Fibroblast of skin of right biceps (primary cell): Measurements from ENCODE around the gene RINT1.
"Not testable (repeated sequence)": the region's sequence is repeated elsewhere in the genome, so short reads cannot be mapped to it uniquely, and the experiment has no call there.

Source experiments
- DNase-seq: peaks from one replicate; pipeline ENCODE4 v3.0.0-alpha.2; 2013

The RINT1 gene

DNA sequence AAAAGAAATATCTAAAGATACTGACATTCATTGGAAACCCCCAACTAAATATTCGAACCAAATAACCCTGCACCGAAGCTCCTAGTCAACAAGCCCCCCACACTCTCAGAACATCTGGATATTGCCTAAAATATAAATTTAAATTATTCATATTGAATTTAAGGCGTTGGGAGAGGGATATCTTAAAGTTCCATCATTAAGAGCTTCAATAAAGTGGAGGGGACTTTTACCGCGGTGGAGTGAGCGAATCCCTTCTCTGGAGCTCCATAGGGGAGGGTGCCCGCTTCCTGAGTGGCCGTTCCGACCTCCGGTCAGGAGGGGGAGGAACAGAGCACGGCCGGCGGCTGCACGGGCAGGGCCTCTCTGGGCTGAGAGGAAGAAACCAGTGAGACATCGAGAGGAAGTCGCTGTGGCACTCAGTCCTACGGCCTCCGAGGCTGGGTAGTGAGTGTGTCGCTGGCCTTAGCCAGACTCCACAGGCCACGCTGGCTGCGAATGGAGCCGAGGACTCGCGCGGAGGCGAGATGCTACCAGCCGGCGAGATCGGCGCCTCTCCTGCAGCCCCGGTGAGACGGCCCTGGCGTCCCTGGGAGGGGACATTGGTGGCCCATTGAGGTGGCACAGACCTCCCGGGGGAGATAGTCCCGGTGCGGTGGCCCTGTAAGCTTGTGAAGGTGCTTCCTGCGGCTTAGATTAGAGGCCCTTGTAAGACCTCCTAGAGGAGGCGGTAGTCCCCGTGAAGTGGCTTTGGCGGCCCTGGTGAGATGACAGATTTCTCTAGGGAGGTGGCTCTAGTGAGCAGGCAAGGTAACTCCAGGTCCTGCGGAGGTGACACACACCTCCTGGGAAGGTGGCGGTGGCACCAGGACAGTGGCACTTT, at the start of gene RINT1:
Gene RINT1, plus strand, starts transcription at position 410 of the 880 bp plus-strand sequence. Its CDS starts 115 bp downstream, at position 525.
- DNase-seq = peak; percentile 90

DNA sequence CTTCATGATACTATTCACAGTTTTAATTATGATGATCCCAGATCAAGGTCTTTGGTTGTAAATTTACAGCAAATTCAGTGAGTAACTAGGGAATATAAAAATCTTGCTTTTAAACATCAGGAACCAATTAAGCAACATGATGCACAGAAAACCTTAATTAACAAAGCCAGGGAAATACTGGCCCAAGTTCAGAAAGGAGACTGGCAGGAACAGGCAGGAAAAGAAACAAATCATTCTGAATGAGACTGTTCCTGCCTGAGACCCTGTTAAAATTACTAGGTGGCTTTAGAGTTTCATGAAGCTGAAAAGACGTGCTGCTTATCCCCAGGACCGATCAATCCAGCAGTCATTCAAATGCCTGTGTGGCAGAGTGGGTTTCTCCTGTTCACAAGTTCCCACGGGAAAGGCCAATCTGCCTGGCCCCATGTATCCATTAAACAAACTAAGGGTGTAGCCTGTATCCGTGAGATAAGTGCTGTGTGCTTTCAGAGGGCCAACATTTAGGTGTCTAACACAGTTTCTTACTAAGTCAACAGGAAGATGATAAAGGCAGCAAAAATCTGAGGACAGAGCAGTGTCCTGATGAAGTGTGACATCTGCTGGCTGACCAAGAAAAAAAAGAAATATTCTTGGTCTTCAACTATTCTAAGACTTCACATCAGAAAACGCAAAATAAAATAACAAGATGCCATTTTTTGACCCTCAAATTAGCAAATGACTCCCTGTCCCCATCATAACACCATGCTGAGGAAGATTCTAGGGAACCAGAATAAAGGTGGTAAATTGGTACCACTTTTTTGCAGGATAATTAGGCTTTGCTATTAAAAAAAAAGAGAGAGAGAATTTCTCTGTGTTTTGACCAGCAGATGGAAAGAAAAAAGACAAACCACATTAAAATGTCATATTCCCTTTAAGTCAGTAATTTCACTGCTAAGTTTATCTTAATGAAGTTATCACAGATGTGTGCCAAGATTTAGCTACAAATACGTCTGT, 44.1 kb upstream of the RINT1 start:
- DNase-seq = peak; percentile 81

DNA sequence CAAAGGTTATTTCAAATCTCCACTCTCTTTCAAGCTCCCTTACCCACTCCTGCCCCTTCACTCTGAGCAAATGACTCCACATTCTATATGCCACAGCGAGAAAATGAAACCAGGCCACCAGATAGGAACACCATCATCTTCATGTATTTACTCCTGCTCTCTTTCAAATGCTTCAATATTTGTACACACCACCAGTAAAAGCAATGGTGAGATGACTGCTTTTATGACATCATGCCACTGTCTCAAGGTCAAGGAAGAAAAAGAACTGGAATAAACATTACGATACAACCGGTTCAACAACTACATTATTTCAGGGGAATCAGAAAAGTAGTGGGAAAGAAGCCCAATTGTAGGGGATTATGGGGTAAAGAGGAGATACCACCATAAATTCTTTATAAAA, 42.6 kb upstream of the RINT1 start:
- DNase-seq = no peak

DNA sequence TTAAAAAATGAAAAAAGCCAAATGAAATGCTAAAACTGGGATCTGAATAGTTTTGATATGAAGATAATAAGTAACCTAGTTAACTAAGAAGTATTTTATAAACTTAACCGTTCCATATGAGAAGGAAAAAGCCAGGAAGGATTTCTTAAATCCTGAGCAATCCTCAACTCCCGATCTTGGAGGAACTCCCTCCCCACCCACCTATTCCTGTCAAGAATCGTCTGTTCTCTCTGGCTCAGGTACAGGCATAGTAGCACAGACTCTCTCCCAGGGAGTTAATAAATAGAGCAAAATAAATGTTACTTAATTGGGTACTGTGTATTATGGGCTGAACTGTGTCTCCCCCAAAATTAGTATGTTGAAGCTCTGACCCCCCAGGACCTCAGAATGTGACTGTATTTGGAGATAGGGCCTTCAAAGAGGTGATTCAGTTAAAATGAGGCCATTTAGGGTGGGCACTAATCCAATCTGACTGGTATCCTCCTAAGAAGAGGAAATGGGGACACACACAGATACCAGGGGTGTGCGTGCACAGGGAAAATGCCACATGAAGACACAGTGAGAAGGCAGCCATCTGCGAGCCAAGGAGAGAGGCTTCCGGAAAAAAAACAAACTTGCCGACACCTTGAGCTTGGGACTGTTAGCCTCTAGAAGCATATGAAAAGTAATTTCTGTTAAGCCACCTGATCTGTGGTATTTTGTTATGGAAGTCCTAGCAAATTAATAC, 38.6 kb upstream of the RINT1 start:
- no peak for DNase-seq

DNA sequence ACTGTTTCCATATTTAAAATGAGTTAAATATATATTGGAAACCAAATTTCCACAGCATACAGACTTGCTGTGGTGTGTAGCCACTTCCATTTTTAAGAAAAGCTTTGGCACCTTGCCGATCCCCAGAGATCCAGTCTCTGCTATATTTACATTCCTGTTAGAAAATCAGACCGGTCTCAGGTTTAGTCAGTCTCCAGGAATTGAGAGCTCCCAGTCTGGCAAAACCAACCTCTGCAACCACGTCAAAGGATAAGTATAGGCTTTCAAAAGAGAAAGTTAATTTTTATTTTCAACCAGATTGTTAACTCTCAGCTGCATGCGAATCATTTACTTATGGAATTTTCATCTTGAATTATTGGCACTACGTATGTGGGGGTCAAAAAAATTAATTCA, 38.1 kb upstream of the RINT1 start:
- DNase-seq = peak; percentile 92

DNA sequence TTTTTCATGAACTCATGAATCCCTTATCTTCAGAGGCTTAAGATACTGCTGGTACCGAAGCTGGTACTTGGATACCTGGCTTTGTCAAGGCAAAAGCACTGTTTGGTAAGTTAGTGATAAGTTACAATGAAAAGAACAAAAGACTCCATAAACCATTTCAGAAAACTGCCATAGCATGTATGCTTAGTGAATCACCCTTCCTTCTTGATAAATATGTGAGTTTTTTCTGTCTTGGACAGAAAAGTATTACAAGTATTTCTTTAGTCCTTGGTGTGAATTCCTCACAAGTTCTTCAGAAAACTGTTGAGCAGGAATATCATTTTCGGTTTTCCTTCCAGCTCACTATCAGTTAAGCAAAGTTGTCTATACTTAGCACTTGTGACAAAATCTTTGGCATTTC, 35.5 kb upstream of the RINT1 start:
- peak; percentile 78 for DNase-seq

DNA sequence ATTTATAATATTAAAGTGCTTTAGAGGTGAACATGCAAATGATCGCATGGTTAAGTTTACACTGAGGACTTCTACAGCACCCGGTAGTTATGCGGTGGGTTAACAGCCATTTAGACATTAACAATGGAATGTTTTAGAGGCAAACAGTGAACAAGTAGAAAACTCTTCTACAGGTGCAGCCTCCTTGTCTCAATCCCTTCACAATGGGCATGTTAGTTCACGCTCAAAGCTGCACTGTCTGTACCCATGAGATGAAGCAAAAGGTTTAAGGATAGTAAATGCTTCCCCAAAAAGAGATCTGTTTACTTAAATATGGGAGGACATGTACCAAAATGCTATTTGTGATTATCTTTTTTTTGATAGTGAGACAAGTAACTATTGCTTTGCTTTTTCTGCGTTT, 35.0 kb upstream of the RINT1 start:
- DNase-seq = no peak

DNA sequence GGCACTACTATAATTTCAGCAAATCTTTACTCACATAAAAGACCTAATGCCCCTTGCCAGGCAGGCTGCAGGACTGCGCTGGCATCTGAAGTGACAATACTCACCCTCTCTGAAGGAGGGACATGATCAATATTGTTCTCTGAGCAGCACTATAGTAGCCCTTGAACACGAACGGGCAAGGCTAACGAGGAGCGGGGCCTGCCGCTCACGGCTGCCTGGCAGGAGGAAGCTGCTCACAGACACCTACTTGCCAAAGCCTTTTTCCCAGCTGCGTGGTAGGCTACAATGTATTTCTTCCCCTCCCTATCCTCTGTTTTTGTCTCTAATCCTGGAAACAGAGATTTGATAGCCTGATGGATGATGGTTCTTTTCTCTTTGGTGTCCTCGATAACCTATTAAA, 29.8 kb upstream of the RINT1 start:
- DNase-seq = no peak

DNA sequence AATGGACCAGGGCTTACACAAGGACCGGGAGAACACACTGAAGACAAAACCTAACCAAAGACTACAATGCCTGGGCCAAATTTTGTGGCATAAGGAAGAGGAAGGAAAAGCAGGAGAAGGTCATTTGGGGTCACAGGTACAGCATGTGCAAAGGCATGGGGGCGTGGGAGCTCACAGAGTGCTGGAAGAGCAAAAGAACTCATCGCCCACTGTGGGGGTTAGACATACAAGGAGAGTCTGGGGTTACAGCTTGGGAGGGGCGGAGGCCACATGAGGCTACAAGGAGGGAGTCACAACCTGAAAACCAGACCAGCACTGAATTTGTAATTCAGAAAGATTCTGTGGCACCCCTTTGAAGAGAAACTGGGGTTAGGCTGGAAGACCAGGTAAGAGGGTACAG, 19.6 kb upstream of the RINT1 start:
- DNase-seq = no peak

DNA sequence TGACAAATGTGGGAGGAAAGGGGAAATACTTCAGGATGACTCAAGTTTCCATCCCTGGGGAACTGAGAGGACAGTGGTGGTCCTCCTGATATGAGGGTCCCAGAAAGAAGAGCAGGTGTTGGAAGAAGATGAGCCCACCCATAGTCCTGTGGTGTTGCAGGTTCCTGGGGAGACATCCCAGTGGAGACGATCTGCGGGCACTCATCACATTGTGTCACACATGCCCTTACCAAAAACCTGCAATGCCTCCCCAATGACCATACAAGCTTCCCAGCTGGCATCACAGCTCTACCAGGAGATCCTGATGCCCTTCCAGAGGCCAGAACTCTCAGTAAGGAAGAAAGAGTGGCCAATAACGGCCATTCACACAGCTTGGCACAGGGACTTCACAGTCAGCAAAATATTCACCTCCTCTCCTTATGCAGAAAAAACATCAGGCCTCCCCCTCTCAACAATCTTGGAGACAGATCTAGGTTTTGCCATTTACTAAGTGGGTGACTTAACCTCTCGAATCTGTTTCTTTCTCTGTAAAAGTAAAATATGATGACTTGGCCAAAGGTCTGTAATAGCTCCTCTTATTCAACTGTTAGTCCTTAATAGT, 19.0 kb upstream of the RINT1 start:
- DNase-seq = no peak

DNA sequence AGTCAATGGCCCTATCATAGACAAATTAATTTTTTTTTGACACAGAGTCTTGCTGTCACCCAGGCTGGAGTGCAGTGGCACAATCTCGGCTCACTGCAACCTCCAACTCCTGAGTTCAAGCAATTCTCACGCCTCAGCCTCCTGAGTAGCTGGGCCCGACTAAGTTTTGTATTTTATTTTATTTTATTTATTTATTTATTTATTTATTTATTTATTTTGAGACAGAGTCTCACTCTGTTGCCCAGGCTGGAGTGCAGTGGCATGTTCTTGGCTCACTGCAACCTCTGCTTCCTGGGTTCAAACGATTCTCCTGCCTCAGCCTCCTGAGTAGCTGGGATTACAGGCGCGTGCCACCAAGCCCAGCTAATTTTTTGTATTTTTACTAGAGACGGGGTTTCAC, 16.4 kb upstream of the RINT1 start:
- not testable (repeated sequence) for DNase-seq

DNA sequence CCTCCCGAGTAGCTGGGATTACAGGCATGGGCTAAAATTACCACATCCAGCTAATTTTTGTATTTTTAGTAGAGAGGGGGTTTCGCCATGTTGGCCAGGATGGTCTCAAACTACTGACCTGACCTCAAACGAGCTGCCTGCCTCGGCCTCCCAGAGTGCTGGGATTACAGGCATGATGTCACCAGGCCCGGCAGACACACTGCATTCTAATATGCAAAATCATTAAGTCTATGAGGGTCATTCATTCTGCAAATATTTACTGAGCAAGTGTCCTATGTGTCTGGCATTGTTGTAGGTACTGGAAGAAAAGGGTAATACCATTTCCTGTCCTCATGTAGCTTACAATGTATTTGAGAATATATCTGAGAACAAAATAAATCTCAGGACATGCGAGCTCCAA, 12.6 kb upstream of the RINT1 start:
- peak; percentile 23 for DNase-seq

DNA sequence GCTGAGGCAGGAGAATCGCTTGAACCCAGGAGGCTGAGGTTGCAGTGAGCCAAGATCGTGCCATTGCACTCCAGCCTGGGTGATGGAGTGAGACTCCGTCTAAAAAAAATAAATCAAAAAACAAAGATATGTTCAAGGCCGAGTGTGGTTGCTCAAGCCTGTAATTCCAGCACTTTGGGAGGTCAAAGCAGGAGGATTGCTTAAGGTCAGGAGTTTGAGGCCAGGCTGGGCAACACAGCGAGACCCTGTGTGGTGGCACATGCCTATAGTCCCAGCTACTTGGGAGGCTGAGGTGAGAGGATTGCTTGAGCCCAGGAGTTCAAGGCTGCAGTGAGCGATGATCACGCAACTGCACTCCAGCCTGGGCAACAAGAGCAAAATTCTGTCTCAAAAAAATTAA, 11.4 kb upstream of the RINT1 start:
- DNase-seq = not testable (repeated sequence)

DNA sequence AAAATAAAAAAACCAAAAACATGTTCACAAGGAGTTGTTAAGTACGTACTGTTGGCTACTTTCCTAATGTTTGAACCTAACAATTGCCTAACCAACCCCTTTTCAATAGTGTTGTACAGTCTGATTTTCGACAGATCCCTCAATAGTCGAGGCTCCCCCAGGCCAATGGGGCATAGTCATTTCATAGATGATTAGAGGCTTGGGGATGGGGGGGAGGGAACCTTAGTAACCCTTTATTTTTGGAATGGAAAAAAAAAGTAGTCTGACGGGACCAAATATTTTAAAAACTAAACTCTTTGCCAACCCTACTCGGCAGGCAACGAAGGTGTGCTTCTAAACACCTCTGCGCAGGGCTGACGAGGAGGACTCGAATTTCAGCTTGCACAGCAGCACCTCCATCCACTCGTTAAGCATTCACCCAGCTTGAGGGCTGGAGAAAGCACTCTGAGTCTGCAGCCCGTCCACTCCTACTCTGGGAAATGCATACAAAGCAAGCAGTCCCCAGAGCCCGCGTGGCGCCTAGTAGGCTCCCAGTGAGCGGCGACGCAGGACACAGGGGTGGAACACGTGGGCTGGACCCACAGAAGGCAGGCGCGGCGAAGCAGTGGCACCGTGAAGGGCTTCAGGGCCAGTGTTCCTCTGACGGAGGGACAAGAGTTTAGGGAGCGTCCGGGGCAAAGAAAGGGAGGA, 10.8 kb upstream of the RINT1 start:
- peak; percentile 62 for DNase-seq

DNA sequence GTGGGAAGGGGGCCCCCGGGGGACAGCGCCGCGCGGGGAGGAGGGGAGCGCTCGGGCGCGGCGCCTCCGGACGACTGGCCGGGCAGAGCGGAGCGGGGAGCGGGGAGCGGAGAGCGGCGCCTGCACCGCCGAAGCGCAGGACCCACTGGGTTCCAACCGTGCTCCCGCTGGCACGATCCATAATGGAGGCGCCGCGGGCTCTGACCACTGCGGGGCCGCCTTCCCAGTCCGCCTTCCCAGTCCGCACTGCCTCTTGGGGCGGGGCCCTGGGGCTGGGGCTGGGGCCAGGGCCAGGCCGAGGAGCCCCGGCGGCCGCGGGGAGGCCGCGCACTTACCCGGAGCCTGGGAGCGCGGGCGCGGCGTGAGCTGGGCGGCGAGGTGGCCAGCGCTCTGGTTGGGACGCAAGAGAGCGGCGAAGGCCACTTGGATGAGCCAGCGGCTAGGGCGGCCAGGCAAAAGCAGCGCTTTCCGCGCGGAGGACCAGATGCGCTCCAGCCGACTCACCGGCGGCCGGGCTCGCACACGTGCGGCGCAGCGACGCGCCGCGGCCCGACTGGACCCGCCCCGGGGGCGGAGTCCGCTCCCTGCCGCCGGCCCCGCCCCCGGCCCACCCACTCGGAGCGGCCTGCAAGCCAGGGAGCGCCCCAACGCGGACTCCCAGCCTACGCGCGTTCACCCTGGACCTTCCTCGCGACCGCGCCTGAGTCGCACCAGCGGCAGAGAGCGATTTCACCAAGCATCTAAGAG, 10.1 kb upstream of the RINT1 start, which contains the start of gene PUS7:
Gene PUS7, minus strand, starts transcription at position 555 of the 747 bp plus-strand sequence. CDS start 13,759 bp downstream, outside the sequence.
- peak; percentile 91 for DNase-seq

DNA sequence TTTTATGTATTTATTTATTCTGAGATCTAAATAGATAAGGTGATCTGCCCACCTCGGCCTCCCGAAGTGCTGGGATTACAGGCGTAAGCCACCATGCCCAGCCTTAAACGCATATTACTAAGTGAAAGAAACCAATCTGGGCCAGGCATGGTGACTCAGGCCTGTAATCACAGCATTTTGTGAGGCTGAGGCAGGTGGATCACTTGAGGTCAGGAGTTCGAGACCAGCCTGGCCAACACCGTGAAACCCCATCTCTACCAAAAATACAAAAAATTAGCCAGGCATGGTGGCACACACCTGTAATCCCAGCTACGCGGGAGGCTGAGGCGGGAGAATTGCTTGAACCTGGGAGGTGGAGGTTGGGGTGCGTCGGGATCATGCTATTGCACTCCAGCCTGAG, 7.6 kb upstream of the RINT1 start:
- DNase-seq = not testable (repeated sequence)

DNA sequence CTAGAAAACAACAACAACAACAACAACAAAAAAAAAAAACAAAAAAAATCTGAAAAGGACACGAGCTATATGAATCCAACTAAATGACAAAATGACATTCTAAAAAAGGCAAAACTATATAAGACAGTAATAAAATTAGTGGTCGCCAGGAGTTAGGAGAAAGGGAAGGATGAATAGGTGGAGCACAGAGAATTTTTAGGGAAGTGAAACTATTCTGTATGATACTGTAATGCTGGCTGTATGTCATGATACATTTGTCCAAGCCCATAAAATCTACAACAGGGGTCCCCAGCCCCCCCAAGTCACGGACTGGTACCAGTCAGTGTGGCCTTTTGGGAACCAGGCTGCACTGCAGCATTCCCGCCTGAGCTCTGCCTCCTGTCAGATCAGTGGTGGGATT, 7.2 kb upstream of the RINT1 start:
- DNase-seq = no peak

DNA sequence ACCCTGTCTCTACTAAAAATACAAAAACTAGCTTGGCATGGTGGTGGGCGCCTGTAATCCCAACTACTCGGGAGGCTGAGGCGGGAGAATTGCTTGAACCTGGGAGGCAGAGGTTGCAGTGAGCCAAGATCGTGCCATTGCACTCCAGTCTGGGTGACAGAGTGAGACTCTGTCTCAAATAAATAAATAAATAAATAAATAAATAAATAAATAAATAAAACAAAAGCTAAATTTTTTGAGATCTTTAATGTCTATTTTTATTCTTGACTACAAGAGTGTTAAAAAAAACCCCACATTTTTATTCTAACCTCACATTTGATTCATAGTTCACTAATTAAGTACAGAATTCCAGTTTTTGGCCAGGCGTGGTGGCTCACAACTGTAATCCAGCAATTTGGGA, 4.3 kb upstream of the RINT1 start:
- not testable (repeated sequence) for DNase-seq

DNA sequence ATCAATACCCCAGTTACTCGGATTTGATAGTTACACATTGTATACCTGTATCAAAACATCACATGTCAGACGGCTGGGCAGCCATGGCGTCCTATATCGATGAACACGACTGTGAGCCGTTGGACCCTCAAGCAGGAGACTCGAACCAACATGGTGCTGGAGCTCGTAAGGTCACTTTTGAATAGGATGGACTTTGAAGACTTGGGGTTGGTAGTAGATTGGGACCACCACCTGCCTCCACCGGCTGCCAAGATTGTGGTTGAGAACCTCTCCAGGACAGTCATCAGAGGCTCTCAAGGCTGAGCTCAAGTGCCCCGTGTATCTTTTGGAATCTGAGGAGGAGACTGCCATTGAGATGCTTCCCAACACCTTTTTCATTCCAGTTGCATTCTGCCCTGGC, 1.9 kb upstream of the RINT1 start:
- DNase-seq = no peak

DNA sequence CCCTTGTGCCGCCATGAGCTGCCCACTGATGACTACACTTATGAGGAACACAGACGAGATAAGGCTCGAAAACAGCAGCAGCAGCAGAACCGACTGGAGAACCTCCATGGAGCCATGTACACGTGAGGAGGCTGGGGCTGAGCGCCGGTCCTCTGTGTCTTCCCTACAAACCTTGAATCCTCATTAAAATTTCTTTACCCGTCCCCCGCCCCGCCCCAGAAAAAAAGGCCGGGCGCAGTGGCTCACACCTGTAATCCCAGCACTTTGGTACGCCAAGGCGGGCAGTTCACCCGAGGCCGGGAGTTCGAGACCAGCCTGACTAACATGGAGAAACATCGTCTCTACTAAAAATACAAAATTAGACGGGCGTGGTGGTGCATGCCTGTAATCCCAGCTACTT, 1.5 kb upstream of the RINT1 start:
- no peak for DNase-seq
